ENCODE data around the gene SCN8A.

SCN8A gene

GRCh38 chr12:51833448-51834227, 242.6 kb downstream of the SCN8A start:
- no peak for DNase-seq (ENCODE audit: low spot score)

- DNase-seq (ENCODE audit: low spot score): no peak
These were observed 243.4 kb downstream of the SCN8A start for GRCh38 chr12:51834411-51834810.

GRCh38 chr12:51836041-51836826, 245.2 kb downstream of the SCN8A start:
- no peak for DNase-seq (ENCODE audit: low spot score)

GRCh38 chr12:51836827-51837173, 245.8 kb downstream of the SCN8A start:
- no peak for DNase-seq (ENCODE audit: low spot score)

- no peak for DNase-seq (ENCODE audit: low spot score)
These were observed 246.3 kb downstream of the SCN8A start for GRCh38 chr12:51837286-51837685.

- no peak for DNase-seq (ENCODE audit: low spot score)
These were observed 247.0 kb downstream of the SCN8A start for GRCh38 chr12:51838036-51838435.

GRCh38 chr12:51838762-51839161, 247.7 kb downstream of the SCN8A start:
- DNase-seq (ENCODE audit: low spot score): no peak

- DNase-seq (ENCODE audit: low spot score): no peak
These were observed 248.4 kb downstream of the SCN8A start for GRCh38 chr12:51839310-51839947.

- DNase-seq (ENCODE audit: low spot score): no peak
These were observed 249.9 kb downstream of the SCN8A start for GRCh38 chr12:51840966-51841365.

- no peak for DNase-seq (ENCODE audit: low spot score)
These were observed 250.7 kb downstream of the SCN8A start for GRCh38 chr12:51841727-51842126.

- DNase-seq (ENCODE audit: low spot score): no peak
These were observed 253.8 kb downstream of the SCN8A start for GRCh38 chr12:51844854-51845253.

GRCh38 chr12:51845482-51845881, 254.4 kb downstream of the SCN8A start:
- DNase-seq (ENCODE audit: low spot score): no peak

- no peak for DNase-seq (ENCODE audit: low spot score)
These were observed 255.2 kb downstream of the SCN8A start for GRCh38 chr12:51846271-51846691.

GRCh38 chr12:51846911-51847642, 256.0 kb downstream of the SCN8A start:
- DNase-seq (ENCODE audit: low spot score): no peak

GRCh38 chr12:51847643-51848325, 256.8 kb downstream of the SCN8A start:
- DNase-seq (ENCODE audit: low spot score): no peak

- no peak for DNase-seq (ENCODE audit: low spot score)
These were observed 257.3 kb downstream of the SCN8A start, which contains the start of gene FIGNL2 for GRCh38 chr12:51848326-51848727. FIGNL2 (minus strand) TSS chr12:51848718; CDS start chr12:51822413, 26,305 bp downstream.

- no peak for DNase-seq (ENCODE audit: low spot score)
These were observed 258.1 kb downstream of the SCN8A start for GRCh38 chr12:51848841-51849735.

- no peak for DNase-seq (ENCODE audit: low spot score)
These were observed 259.3 kb downstream of the SCN8A start for GRCh38 chr12:51850081-51850964.

GRCh38 chr12:51850965-51851299, 259.9 kb downstream of the SCN8A start:
- DNase-seq (ENCODE audit: low spot score): no peak
